Kasumi-1 (cell line): ENCODE measurements around the gene VPS33B.
A peak's percentile ranks its signal among the peaks of the same experiment; 100 is the strongest.
"Not testable (repeated sequence)": the region's sequence is repeated elsewhere in the genome, so short reads cannot be mapped to it uniquely, and the experiment has no call there.

Source experiments
- DNase-seq, 2 experiments: peaks; one replicate each; lab custom pipeline; 2025; lab: John Stamatoyannopoulos, UW

Gene VPS33B

GRCh38 chr15:91022075-91022831 is at the start of gene VPS33B:
Gene VPS33B, minus strand, starts transcription at chr15:91022594. Its CDS starts 345 bp downstream, at chr15:91022249.
- DNase-seq = peak; percentile 95 to 96

- DNase-seq = peak in 1 of 2 experiments; percentile 10
Measured at GRCh38 chr15:91072161-91072560, 49.8 kb upstream of the VPS33B start.

DNA sequence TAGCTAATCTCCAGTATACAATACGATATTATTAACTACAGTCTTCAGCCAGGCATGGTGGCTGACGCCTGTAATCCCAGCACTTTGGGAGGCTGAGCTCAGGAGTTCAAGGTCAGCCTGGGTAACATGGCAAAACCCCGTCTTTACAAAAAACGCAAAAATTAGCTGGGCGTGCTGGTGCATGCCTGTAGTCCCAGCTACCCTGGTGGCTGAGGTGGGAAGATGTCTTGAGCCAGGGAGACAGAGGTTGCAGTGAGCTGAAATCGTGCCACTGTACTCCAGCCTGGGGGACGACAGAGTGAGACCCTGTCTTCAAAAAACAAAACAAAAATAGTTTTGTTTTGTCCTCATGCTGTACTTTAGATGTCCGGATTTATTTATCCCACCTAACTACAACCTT is 48.5 kb upstream of the VPS33B start:
- DNase-seq = no peak

- no peak for DNase-seq
Measured at GRCh38 chr15:91068966-91069365, 46.6 kb upstream of the VPS33B start.

- DNase-seq = no peak
Measured at GRCh38 chr15:91068436-91068835, 46.0 kb upstream of the VPS33B start.

GRCh38 chr15:91067036-91067435 is 44.6 kb upstream of the VPS33B start:
- no peak for DNase-seq

- DNase-seq = no peak
Measured at GRCh38 chr15:91065505-91065904, 43.1 kb upstream of the VPS33B start.

DNA sequence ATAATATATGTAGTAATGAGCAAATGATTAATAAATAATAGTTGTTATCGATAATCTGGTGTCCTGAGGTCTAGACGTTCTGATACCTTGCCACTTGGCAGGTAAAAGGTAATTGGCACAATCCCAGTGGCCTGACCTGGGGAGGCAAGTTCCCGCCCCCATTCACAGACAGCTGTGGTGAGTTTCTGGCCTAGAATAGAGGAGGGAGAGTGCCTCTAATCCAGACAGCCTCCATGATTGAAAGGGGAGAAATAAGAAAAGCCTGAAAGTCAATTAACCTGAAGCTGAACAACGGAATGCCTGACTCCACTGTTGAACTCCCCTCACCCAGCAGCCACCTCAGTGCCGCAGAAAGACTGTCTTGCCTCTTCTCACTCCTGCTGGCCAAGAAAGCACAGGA is 39.6 kb upstream of the VPS33B start:
- no peak for DNase-seq

- DNase-seq = no peak
Measured at GRCh38 chr15:91061230-91061629, 38.8 kb upstream of the VPS33B start.

DNA sequence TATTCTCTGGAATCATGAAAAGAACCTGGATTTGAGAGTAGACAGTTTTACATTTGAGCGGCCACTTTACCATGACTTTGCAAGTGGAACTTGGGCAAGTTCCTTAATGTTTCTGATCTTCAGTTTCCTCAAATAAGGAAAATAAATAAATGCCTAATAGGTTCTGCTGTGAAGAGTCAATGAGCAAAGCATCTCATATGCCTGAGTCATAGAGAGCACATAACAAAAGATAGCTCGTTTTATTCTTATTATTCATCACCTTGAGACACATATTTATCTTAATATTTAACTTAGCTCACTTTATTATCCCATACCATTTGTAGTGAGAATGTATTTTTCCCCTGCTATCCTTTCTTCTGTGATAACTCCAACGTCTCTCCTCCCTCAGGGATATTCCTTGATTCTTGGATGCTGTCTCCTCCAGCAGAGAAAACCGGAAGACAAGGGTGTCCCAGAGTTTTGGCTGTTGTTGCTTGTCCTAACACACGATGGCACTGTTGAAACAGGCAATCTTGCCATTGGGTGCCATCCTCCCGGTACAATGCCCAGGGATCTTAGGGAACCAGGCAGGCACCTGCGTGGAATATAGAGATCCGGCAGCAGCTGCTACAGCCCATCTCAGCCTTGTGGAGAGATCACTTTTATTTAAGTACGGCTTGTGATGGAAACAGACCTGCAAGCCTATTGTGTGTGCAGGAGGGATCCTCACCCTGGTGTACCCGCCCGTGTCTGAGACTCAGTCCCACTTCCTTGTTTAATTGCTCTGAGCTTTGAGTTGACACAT is 33.3 kb upstream of the VPS33B start:
- peak; percentile 65 to 76 for DNase-seq

- no peak for DNase-seq
Measured at GRCh38 chr15:91054816-91055215, 32.4 kb upstream of the VPS33B start.

GRCh38 chr15:91051248-91051647 is 28.9 kb upstream of the VPS33B start:
- DNase-seq = no peak

GRCh38 chr15:91050128-91050455 is 27.7 kb upstream of the VPS33B start:
- no peak for DNase-seq

- peak; percentile 88 to 91 for DNase-seq
Measured at GRCh38 chr15:91049378-91050127, 27.2 kb upstream of the VPS33B start.

- peak; percentile 73 to 75 for DNase-seq
Measured at GRCh38 chr15:91047545-91048199, 25.3 kb upstream of the VPS33B start.

GRCh38 chr15:91046056-91046455 is 23.7 kb upstream of the VPS33B start:
- DNase-seq = not testable (repeated sequence)

DNA sequence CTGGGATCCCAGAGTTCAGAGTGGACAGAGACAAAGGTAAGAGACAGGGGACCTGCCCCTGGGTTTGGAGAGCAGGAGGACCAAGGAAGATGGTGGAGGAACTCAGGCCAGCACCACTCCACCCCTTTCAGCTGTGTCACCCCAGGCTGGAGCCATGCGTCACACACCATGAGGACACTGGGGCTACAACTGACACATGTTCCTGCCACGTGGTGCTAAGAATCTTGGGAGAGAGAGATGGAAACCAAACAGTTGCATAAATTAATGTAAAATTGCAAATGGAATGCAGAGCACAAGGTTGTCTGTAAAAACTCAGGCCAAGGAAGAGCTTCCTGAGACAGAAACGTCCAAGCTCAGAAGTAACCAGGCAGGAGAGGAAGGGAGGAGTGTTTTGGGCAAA is 22.7 kb upstream of the VPS33B start:
- no peak for DNase-seq

- DNase-seq = no peak
Measured at GRCh38 chr15:91043202-91043874, 20.9 kb upstream of the VPS33B start.

- DNase-seq = no peak
Measured at GRCh38 chr15:91040856-91041255, 18.5 kb upstream of the VPS33B start.

GRCh38 chr15:91039996-91040395 is 17.6 kb upstream of the VPS33B start:
- no peak for DNase-seq
